Measurements from ENCODE around the gene ENO1.

Gene ENO1

DNA sequence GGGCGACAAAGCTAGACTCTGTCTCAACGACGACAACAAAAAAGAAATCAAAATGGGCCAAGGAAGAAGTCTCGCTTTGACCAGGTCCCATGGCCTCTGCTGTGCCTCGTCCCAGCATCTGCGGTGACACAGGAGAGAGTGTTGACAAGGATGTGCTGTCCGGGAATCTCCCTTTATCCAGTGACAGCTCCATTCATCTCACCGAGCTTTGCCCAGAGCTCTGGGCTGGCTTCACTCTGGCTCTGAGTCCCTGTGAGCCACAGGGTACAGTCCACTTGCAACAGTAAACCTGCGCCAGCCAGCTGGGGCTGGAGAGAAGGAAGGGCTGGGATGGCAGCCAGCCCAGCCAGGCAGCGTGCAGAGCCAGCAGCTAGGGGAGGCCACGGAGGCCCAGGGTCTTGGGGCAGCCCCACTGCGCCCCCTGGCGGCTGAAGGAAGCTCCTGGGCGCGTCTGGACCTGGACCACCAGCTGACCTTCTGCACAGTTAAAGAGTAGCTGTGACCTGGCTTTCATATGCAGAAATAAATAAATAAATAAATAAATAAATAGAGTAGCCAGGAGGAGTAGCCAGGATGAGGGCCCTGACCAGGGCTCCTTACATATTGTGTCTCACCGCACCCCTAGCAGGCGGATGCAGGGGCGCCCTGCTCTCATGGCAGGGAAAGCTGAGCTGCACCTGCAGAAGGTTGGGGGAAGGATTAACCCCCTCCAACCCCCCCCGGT, 29.7 kb downstream of the ENO1 start (continued):
- TF ChIP-seq, protein P1, sequence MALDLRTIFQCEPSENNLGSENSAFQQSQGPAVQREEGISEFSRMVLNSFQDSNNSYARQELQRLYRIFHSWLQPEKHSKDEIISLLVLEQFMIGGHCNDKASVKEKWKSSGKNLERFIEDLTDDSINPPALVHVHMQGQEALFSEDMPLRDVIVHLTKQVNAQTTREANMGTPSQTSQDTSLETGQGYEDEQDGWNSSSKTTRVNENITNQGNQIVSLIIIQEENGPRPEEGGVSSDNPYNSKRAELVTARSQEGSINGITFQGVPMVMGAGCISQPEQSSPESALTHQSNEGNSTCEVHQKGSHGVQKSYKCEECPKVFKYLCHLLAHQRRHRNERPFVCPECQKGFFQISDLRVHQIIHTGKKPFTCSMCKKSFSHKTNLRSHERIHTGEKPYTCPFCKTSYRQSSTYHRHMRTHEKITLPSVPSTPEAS (tag by site-specific recombination; IDR thresholded peaks at IDR 0.05): no peak
- TF ChIP-seq ZNF10 (tag by site-specific recombination; IDR thresholded peaks at IDR 0.05) (no peak), ZSCAN30 (tag by site-specific recombination; IDR thresholded peaks at IDR 0.05) (peak; percentile 94), ZBTB20 (tag by site-specific recombination; IDR thresholded peaks at IDR 0.05) (no peak), ZNF391 (tag by site-specific recombination; IDR thresholded peaks at IDR 0.05; ENCODE audit: borderline replicate concordance, low read depth) (peak; percentile 29; the same call in 1 of the 2 replicates), ZNF558 (tag by site-specific recombination; IDR thresholded peaks at IDR 0.05) (peak; percentile 23; the same call in 1 of the 2 replicates)
- TF ChIP-seq, protein P2, sequence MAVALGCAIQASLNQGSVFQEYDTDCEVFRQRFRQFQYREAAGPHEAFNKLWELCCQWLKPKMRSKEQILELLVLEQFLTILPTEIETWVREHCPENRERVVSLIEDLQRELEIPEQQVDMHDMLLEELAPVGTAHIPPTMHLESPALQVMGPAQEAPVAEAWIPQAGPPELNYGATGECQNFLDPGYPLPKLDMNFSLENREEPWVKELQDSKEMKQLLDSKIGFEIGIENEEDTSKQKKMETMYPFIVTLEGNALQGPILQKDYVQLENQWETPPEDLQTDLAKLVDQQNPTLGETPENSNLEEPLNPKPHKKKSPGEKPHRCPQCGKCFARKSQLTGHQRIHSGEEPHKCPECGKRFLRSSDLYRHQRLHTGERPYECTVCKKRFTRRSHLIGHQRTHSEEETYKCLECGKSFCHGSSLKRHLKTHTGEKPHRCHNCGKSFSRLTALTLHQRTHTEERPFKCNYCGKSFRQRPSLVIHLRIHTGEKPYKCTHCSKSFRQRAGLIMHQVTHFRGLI (tag by site-specific recombination; IDR thresholded peaks at IDR 0.05): peak; percentile 66; the same call in 1 of the 2 replicates

DNA sequence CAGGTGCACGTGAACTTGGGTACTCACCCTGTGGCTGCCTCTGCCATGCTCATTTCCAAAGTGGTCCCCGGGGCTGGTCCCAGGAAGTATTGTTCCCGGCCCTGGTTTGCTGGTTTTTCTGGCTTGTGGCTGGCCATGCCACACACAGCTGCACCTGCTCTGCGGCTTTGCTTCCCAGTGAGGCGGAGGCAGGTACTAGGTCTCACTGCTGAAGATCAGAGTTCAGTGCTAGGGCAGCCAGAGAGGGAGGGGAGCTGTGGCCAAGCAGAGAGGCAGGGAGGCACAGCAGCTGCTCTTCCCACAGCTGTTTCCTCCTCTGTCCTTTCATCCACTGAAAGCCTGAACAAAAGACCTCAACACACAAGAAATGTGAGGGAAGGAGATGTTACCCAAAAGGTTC, 30.5 kb downstream of the ENO1 start:
- CTCF ChIA-PET: interaction anchor here (0.7 to 4.1 kb wide), 24 partner anchors 10 to 533 kb away, joined by 3 to 59 read pairs (median 12); no protein-coding TSS in a partner anchor
- peak; percentile 45; the same call in 1 of the 2 replicates for TF ChIP-seq ZNF341 (tag by site-specific recombination; IDR thresholded peaks at IDR 0.05; ENCODE audit: low read depth)
- no peak for TF ChIP-seq ZNF677 (tag by site-specific recombination; IDR thresholded peaks at IDR 0.05)
- no peaks in the 10 kb centered on the region for H3K36me3 ChIP-seq (ENCODE audit: control insufficient read depth in 2 of 2, insufficient read depth in 1 of 2, low read length in 2 of 2)
- POLR2A ChIA-PET: interaction anchor here (0.5 to 2.9 kb wide), 6 partner anchors 16 to 146 kb away, joined by 3 to 16 read pairs (median 4); partner anchors contain the start of gene RERE
- no peaks in the 10 kb centered on the region for H3K9me3 ChIP-seq (ENCODE audit: control insufficient read depth, insufficient read depth, low read depth, low read length)
- H3K4me3 ChIP-seq (ENCODE audit: low read depth, low read length): no peak overlapping the region
- H3K4me1 ChIP-seq (ENCODE audit: control insufficient read depth, insufficient read depth, low read length): 0 out of 2 replicates have a peak, but pooled peaks cover 2% of the 10 kb centered on the region
- no peak overlapping the region; the same call in 1 of the 2 replicates for H3K27ac ChIP-seq (ENCODE audit: extremely low read depth, low read depth, low read length)

DNA sequence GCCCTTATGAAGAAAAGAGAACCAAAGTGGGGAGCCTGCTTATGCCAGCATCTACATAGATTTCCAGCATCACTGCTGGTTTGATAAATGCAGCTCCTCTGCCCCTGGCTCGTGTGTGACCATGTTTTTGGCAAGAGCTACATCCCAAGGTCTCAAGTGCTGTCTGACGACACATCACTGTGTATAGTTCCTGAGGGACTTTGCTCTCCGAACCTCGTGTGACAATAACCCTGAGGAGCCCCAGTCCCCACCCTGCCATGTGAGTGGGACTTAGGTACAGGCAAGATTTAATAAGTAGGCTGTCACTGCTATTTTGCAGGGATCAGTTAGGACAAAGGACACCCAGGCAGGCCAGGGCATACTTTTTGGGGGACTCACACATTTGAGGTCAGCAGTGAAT, 32.2 kb downstream of the ENO1 start:
- H3K27ac ChIP-seq (ENCODE audit: extremely low read depth, low read depth, low read length): no peak overlapping the region
- no peaks in the 10 kb centered on the region for H3K36me3 ChIP-seq (ENCODE audit: control insufficient read depth in 2 of 2, insufficient read depth in 1 of 2, low read length in 2 of 2)
- POLR2A ChIA-PET: no interaction called here
- no peaks in the 10 kb centered on the region for H3K9me3 ChIP-seq (ENCODE audit: control insufficient read depth, insufficient read depth, low read depth, low read length)
- H3K4me1 ChIP-seq (ENCODE audit: control insufficient read depth, insufficient read depth, low read length): 0 out of 2 replicates have a peak, but pooled peaks cover 2% of the 10 kb centered on the region
- CTCF ChIA-PET: interaction anchor here (0.6 to 1.5 kb wide), 3 partner anchors 31 to 138 kb away, joined by 3 to 8 read pairs (median 6); no protein-coding TSS in a partner anchor
- no peak overlapping the region for H3K4me3 ChIP-seq (ENCODE audit: low read depth, low read length)
- no peak for TF ChIP-seq ZNF677 (tag by site-specific recombination; IDR thresholded peaks at IDR 0.05)
- TF ChIP-seq ZNF266 (tag by site-specific recombination; IDR thresholded peaks at IDR 0.05; ENCODE audit: low read depth): no peak
- TF ChIP-seq ZNF19 (tag by site-specific recombination; IDR thresholded peaks at IDR 0.05; ENCODE audit: low read depth): no peak
- TF ChIP-seq, protein P3, sequence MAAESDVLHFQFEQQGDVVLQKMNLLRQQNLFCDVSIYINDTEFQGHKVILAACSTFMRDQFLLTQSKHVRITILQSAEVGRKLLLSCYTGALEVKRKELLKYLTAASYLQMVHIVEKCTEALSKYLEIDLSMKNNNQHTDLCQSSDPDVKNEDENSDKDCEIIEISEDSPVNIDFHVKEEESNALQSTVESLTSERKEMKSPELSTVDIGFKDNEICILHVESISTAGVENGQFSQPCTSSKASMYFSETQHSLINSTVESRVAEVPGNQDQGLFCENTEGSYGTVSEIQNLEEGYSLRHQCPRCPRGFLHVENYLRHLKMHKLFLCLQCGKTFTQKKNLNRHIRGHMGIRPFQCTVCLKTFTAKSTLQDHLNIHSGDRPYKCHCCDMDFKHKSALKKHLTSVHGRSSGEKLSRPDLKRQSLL (tag by site-specific recombination; IDR thresholded peaks at IDR 0.05): no peak
- no peak for TF ChIP-seq ZBTB17 (tag by site-specific recombination; IDR thresholded peaks at IDR 0.05)
- TF ChIP-seq, protein P4, sequence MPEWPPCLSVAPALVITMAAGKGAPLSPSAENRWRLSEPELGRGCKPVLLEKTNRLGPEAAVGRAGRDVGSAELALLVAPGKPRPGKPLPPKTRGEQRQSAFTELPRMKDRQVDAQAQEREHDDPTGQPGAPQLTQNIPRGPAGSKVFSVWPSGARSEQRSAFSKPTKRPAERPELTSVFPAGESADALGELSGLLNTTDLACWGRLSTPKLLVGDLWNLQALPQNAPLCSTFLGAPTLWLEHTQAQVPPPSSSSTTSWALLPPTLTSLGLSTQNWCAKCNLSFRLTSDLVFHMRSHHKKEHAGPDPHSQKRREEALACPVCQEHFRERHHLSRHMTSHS (tag by site-specific recombination; IDR thresholded peaks at IDR 0.05): no peak
- TF ChIP-seq, protein P5, sequence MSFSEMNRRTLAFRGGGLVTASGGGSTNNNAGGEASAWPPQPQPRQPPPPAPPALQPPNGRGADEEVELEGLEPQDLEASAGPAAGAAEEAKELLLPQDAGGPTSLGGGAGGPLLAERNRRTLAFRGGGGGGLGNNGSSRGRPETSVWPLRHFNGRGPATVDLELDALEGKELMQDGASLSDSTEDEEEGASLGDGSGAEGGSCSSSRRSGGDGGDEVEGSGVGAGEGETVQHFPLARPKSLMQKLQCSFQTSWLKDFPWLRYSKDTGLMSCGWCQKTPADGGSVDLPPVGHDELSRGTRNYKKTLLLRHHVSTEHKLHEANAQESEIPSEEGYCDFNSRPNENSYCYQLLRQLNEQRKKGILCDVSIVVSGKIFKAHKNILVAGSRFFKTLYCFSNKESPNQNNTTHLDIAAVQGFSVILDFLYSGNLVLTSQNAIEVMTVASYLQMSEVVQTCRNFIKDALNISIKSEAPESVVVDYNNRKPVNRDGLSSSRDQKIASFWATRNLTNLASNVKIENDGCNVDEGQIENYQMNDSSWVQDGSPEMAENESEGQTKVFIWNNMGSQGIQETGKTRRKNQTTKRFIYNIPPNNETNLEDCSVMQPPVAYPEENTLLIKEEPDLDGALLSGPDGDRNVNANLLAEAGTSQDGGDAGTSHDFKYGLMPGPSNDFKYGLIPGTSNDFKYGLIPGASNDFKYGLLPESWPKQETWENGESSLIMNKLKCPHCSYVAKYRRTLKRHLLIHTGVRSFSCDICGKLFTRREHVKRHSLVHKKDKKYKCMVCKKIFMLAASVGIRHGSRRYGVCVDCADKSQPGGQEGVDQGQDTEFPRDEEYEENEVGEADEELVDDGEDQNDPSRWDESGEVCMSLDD (tag by site-specific recombination; IDR thresholded peaks at IDR 0.05): no peak
- TF ChIP-seq ZNF664 (tag by site-specific recombination; IDR thresholded peaks at IDR 0.05): no peak
- TF ChIP-seq SP2 (tag by site-specific recombination; IDR thresholded peaks at IDR 0.05): no peak
- TF ChIP-seq ZNF530 (tag by site-specific recombination; IDR thresholded peaks at IDR 0.05; ENCODE audit: low read depth): no peak
- TF ChIP-seq YY1 (tag by site-specific recombination; IDR thresholded peaks at IDR 0.05): no peak
- no peak for TF ChIP-seq ZNF701 (tag by site-specific recombination; IDR thresholded peaks at IDR 0.05)
- TF ChIP-seq ZNF555 (tag by site-specific recombination; conservative IDR thresholded peaks at IDR 0.05): no peak
- TF ChIP-seq ZNF426 (tag by site-specific recombination; IDR thresholded peaks at IDR 0.05): no peak
- TF ChIP-seq ZNF514 (tag by site-specific recombination; IDR thresholded peaks at IDR 0.05): no peak
- TF ChIP-seq ZNF560 (tag by site-specific recombination; IDR thresholded peaks at IDR 0.05; ENCODE audit: borderline replicate concordance): no peak
- no peak for TF ChIP-seq ZNF202 (tag by site-specific recombination; IDR thresholded peaks at IDR 0.05; ENCODE audit: borderline replicate concordance)
